Measurements from ENCODE around the gene GPD1L.

- no peak for TF ChIP-seq CTCF (conservative IDR thresholded peaks at IDR 0.05 in 1 of 2, IDR thresholded peaks at IDR 0.05 in 1 of 2; ENCODE audit: extremely low read depth in 1 of 2, insufficient read depth in 1 of 2, low read depth in 1 of 2, low read length in 2 of 2)
- no peak for TF ChIP-seq EZH2 (IDR thresholded peaks at IDR 0.05; ENCODE audit: borderline replicate concordance, low read length)
These were observed 32.2 kb downstream of the GPD1L start for GRCh38 chr3:32138545-32139104.

Measured in mammary epithelial cell (primary cell).